Ascending aorta (tissue), 2 donors: ENCODE measurements around the gene SWAP70. TPM values are rescaled to one million over a fixed set of nuclear protein-coding genes. Genes with fewer than 3 reads are reported as not detected.

Experiments used
- DNase-seq, 2 donors: peaks; one replicate each; pipeline ENCODE4 v3.0.0-alpha.2; 2019; ENCODE audit warnings: low spot score in 2 of 2
- H3K27ac ChIP-seq, 2 donors: fragments of 200-600 bp; sonication (generic); one replicate each; pipeline ENCODE4 v1.5.1; 2016 to 2017; ENCODE audit warnings: mild to moderate bottlenecking in 1 of 2
- H3K27me3 ChIP-seq: fragments of 200-600 bp; sonication (generic); one replicate; pipeline ENCODE4 v1.5.1; 2017
- H3K36me3 ChIP-seq, 2 donors: fragments of 200-600 bp; sonication (generic); one replicate each; pipeline ENCODE4 v1.5.1; 2016
- H3K4me1 ChIP-seq, 2 donors: fragments of 200-600 bp; sonication (generic); one replicate each; pipeline ENCODE4 v1.5.1; 2016 to 2017; ENCODE audit warnings: mild to moderate bottlenecking in 1 of 2
- H3K4me3 ChIP-seq, 2 donors: fragments of 200-600 bp; sonication (generic); one replicate each; pipeline ENCODE4 v1.5.1; 2016 to 2017; ENCODE audit warnings: mild to moderate bottlenecking in 1 of 2
- H3K9me3 ChIP-seq, 2 donors: fragments of 200-600 bp; sonication (generic); one replicate each; pipeline ENCODE4 v1.5.1; 2016
- intact Hi-C: fragments of 100-400 bp; cut with DNase I; formaldehyde crosslinking; loops from one replicate; pipeline ENCODE4 v1.15.1; 2023
- total RNA-seq: library from RNA; depleted of rRNA; stranded (reverse); fragments of >200 nt; gene quantifications from one replicate; pipeline ENCODE4 v1.1.0, GENCODE V29; 2016
- TF ChIP-seq, protein P1 (sequence below), 3 experiments: fragments of 200-600 bp in 2 of 3; fragments of 450-650 bp in 1 of 3; sonication (generic) in 2 of 3; IDR thresholded peaks; one replicate each; pipeline ENCODE4 v1.5.1; 2016 to 2019; ENCODE audit warnings: antibody characterized with exemption in 3 of 3, mild to moderate bottlenecking in 1 of 3, moderate library complexity in 1 of 3

The SWAP70 gene
- total RNA-seq, 1 donor from 2014 or later: 40.1 TPM

DNA sequence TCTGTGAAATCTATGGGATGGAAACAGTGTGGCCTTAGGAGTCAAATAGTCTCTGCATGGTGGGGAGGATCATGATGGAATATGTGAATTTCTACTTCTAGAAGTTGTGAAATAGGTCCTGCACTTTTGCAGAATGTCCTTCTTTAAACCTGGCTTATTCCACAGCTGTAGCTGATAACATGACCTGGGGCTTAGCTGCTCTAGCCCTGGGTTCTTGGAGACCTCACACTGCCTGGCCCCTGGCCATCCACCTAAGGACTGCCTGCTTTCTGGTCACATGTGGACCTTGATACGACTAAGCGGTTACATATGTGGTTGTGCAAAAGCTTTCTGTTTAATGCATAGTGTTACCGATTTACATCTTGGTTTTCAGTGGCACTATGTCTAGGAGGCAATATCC, 88.2 kb downstream of the SWAP70 start:
- no peak overlapping the region for H3K4me3 ChIP-seq
- TF ChIP-seq, protein P1, sequence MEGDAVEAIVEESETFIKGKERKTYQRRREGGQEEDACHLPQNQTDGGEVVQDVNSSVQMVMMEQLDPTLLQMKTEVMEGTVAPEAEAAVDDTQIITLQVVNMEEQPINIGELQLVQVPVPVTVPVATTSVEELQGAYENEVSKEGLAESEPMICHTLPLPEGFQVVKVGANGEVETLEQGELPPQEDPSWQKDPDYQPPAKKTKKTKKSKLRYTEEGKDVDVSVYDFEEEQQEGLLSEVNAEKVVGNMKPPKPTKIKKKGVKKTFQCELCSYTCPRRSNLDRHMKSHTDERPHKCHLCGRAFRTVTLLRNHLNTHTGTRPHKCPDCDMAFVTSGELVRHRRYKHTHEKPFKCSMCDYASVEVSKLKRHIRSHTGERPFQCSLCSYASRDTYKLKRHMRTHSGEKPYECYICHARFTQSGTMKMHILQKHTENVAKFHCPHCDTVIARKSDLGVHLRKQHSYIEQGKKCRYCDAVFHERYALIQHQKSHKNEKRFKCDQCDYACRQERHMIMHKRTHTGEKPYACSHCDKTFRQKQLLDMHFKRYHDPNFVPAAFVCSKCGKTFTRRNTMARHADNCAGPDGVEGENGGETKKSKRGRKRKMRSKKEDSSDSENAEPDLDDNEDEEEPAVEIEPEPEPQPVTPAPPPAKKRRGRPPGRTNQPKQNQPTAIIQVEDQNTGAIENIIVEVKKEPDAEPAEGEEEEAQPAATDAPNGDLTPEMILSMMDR (IDR thresholded peaks at IDR 0.05): no peak
- H3K9me3 ChIP-seq: no peaks in the 10 kb centered on the region
- DNase-seq: no peak
- peaks cover 30 to 33% of the 10 kb centered on the region in 2 donors for H3K36me3 ChIP-seq
- peaks cover 3 to 7% of the 10 kb centered on the region in 2 donors for H3K4me1 ChIP-seq
- no peak overlapping the region for H3K27ac ChIP-seq
- no peaks in the 10 kb centered on the region for H3K27me3 ChIP-seq
- intact Hi-C loops: no loop called here

DNA sequence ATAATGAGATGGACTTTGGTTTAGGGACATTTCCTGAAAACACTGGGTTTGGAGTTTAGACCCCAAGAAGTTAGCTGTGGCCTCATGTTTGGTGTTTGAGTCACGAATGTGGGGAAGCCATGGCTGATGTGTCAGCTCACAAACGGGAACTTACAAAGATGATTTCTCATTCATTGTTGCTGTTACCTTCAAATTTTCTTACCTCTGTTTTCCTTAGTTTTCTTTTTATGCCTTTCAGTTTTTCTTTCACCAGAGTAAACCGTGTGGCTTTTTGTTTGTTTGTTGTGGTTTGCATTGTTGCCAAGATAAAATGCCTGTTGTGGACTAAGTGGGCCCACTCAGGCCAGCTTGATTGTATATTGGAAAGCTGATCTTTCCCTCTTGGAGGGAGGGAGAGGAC, 89.1 kb downstream of the SWAP70 start:
- no peak for DNase-seq
- intact Hi-C loops: no loop called here
- Histone ChIP-seq H3K9me3 (no peaks in the 10 kb centered on the region), H3K27ac (no peak overlapping the region), H3K27me3 (no peaks in the 10 kb centered on the region), H3K36me3 (peaks cover 30 to 33% of the 10 kb centered on the region in 2 donors), H3K4me3 (no peak overlapping the region), H3K4me1 (peaks cover 0 to 7% of the 10 kb centered on the region in 2 donors)
- TF ChIP-seq, protein P1 (IDR thresholded peaks at IDR 0.05): no peak

DNA sequence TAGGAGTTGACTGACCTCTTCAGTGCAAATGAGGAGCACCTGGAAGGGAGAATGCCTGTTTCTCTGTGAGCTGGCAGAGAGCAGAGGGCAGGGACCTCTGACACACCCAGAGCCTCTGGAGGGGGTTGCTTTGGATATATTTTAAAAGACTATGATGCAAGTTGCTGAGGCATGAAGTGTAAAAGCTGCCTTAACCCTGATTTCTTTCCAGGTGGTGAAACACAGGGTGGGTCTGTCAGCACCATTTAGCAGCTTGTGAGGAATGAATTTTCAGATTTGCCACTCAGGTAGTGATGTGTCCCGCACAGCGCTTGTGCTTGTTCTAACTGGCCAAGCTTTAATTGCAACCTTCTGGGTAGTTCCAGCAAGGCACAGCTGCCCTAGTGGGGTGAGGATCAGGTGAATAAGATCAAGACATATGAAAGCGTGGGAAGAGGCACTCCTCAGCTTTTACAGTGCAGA, 90.2 kb downstream of the SWAP70 start:
- TF ChIP-seq, protein P1 (IDR thresholded peaks at IDR 0.05): no peak
- Histone ChIP-seq H3K4me3 (no peak overlapping the region), H3K4me1 (peaks cover 3 to 6% of the 10 kb centered on the region in 2 donors), H3K36me3 (peaks cover 26 to 30% of the 10 kb centered on the region in 2 donors), H3K9me3 (no peaks in the 10 kb centered on the region), H3K27me3 (no peaks in the 10 kb centered on the region), H3K27ac (peak overlapping the region; percentile 39 to 55)
- intact Hi-C loops: no loop called here
- no peak for DNase-seq

DNA sequence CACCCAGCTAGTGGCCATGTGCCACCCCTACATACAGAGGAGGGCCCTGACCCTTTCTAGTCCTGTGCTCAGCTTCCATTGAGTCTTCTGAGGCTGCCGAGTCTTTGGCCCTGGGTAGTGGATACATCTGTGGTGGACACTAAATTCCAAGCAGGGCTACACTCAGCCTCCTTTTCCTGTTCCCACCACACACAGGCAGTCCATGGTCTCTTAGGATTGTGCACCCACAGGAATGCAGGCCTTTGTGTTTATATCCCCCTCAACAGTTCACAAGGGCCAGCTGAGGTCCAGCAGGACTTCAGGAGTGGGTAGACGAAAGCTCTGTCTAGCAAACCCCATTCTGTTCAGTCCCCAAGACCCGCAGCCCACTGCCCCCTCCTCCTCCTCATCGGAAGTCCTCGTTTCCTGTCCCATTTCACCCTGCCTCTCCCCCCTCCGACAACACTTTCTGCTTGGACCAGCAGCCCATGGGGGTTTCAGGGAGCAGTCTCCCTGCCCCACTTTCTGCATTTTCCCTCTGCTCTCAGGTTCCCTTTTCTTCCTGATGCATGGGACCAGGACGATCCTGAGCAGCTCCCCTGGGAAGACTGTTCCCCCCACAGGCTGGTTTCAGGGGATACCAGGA, 91.8 kb downstream of the SWAP70 start:
- intact Hi-C loops: loop anchor here (5.0 kb wide), 2 partner anchors 183 to 612 kb away; partner anchors contain the start of gene WEE1
- Histone ChIP-seq H3K27me3 (no peaks in the 10 kb centered on the region), H3K27ac (peak overlapping the region; percentile 7 to 38), H3K4me3 (no peak overlapping the region), H3K4me1 (peaks cover 13 to 21% of the 10 kb centered on the region in 2 donors), H3K9me3 (no peaks in the 10 kb centered on the region), H3K36me3 (peaks cover 14% of the 10 kb centered on the region in 2 donors)
- DNase-seq: no peak
- TF ChIP-seq, protein P1 (IDR thresholded peaks at IDR 0.05): no peak

DNA sequence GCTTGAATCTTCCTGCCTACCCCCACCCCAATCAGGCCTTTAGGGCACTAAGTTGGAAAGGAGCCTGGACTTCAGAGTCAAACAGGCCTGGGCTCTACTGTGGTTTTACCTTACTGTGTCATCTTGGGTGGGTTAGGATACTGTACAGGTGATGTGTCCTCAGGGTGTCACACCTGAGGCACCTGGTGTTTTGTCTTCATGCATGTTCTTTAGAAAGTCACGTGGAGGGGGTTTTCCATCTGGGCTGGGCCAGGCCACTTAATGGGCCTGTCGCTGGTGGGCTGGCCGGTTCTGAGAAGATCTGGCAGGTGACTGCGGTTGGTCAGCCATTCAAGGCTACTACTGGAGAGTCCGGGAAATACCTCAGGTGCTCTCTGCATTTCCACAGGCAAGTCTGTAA, 92.6 kb downstream of the SWAP70 start:
- Histone ChIP-seq H3K9me3 (no peaks in the 10 kb centered on the region), H3K36me3 (peaks cover 7 to 8% of the 10 kb centered on the region in 2 donors), H3K27ac (peak overlapping the region in 1 of 2 donors; percentile 38), H3K4me3 (no peak overlapping the region), H3K27me3 (no peaks in the 10 kb centered on the region), H3K4me1 (peaks cover 13 to 23% of the 10 kb centered on the region in 2 donors)
- intact Hi-C loops: loop anchor here (5.0 kb wide), 2 partner anchors 184 to 611 kb away; partner anchors contain the start of gene WEE1
- TF ChIP-seq, protein P1 (IDR thresholded peaks at IDR 0.05): no peak
- DNase-seq: no peak
